Esophagus muscularis mucosa (tissue), 4 donors: ENCODE results near the gene RASAL2.

Experiments used
- EP300 ChIP-seq: sonication (generic); formaldehyde crosslinking; IDR thresholded peaks from one replicate; pipeline ENCODE4 v1.6.1; 2017; ENCODE audit warnings: antibody characterized with exemption
- POLR2A ChIP-seq: fragments of 450-650 bp; IDR thresholded peaks from one replicate; pipeline ENCODE4 v1.6.1; 2017; ENCODE audit warnings: antibody characterized with exemption, moderate library complexity, mild to moderate bottlenecking, low read depth
- POLR2AphosphoS5 ChIP-seq, 2 donors: sonication (generic); formaldehyde crosslinking; IDR thresholded peaks; one replicate each; pipeline ENCODE4 v1.6.1; 2017; ENCODE audit warnings: antibody characterized with exemption in 2 of 2
- TF ChIP-seq, protein P1 (sequence below), 3 experiments: fragments of 200-600 bp in 2 of 3; fragments of 450-650 bp in 1 of 3; sonication (generic) in 2 of 3; IDR thresholded peaks; one replicate each; pipeline ENCODE4 v1.5.1; 2017 to 2019; ENCODE audit warnings: antibody characterized with exemption in 3 of 3, mild to moderate bottlenecking in 2 of 3, moderate library complexity in 1 of 3

- TF ChIP-seq, protein P1, sequence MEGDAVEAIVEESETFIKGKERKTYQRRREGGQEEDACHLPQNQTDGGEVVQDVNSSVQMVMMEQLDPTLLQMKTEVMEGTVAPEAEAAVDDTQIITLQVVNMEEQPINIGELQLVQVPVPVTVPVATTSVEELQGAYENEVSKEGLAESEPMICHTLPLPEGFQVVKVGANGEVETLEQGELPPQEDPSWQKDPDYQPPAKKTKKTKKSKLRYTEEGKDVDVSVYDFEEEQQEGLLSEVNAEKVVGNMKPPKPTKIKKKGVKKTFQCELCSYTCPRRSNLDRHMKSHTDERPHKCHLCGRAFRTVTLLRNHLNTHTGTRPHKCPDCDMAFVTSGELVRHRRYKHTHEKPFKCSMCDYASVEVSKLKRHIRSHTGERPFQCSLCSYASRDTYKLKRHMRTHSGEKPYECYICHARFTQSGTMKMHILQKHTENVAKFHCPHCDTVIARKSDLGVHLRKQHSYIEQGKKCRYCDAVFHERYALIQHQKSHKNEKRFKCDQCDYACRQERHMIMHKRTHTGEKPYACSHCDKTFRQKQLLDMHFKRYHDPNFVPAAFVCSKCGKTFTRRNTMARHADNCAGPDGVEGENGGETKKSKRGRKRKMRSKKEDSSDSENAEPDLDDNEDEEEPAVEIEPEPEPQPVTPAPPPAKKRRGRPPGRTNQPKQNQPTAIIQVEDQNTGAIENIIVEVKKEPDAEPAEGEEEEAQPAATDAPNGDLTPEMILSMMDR (IDR thresholded peaks at IDR 0.05) = no peak
- TF ChIP-seq POLR2A (no peak), POLR2AphosphoS5 (IDR thresholded peaks at IDR 0.05) (no peak), EP300 (no peak)
Observed at GRCh38 chr1:178072326-178072725, 21.6 kb upstream of the RASAL2 start.
